Small intestine (tissue), 7 donors: ENCODE measurements around the gene BOLA1. TPM values are rescaled to one million over a fixed set of nuclear protein-coding genes. Genes with fewer than 3 reads are reported as not detected.
"Not testable (repeated sequence)": the region's sequence is repeated elsewhere in the genome, so short reads cannot be mapped to it uniquely, and the experiment has no call there.

Experiments used
- DNase-seq, 2 donors: peaks; one replicate each; pipeline versions ENCODE4 v3.0.0 to v3.0.0-alpha.2; 2013
- FAIRE-seq: peaks from 2 replicates; lab custom pipeline; 2012; peaks lifted over from hg19 to GRCh38; lab: Jason Lieb, UNC
- H3K27ac ChIP-seq, 3 donors: one replicate each; pipeline ENCODE4 v1.5.1; 2013; ENCODE audit warnings: low read length in 2 of 3, mild to moderate bottlenecking in 2 of 3, control low read depth in 1 of 3, inconsistent platforms in 1 of 3, low read depth in 1 of 3, moderate library complexity in 1 of 3
- H3K27me3 ChIP-seq, 3 donors: one replicate each; pipeline ENCODE4 v1.6.1; 2013; ENCODE audit warnings: low read length in 3 of 3, inconsistent platforms in 1 of 3; ENCODE audit not compliant: control insufficient read depth in 3 of 3, insufficient read depth in 3 of 3
- H3K36me3 ChIP-seq, 3 donors: one replicate each; pipeline ENCODE4 v1.6.1; 2013; ENCODE audit warnings: low read length in 3 of 3, inconsistent platforms in 1 of 3, low read depth in 1 of 3, mild to moderate bottlenecking in 1 of 3, moderate library complexity in 1 of 3; ENCODE audit not compliant: control insufficient read depth in 3 of 3, insufficient read depth in 2 of 3
- H3K4me1 ChIP-seq, 3 donors: one replicate each; pipeline ENCODE4 v1.6.1; 2013; ENCODE audit warnings: low read length in 2 of 3, inconsistent platforms in 1 of 3, low read depth in 1 of 3, mild to moderate bottlenecking in 1 of 3, moderate library complexity in 1 of 3; ENCODE audit not compliant: control insufficient read depth in 3 of 3, insufficient read depth in 2 of 3
- H3K4me3 ChIP-seq, 3 donors: one replicate each; pipeline ENCODE4 v1.5.1; 2013; ENCODE audit warnings: low read length in 3 of 3, control low read depth in 1 of 3, inconsistent platforms in 1 of 3, low read depth in 1 of 3, mild to moderate bottlenecking in 1 of 3, moderate library complexity in 1 of 3
- H3K9me3 ChIP-seq, 2 donors: one replicate each; pipeline ENCODE4 v1.6.1; 2013; ENCODE audit warnings: low read depth in 1 of 2, low read length in 1 of 2; ENCODE audit not compliant: control insufficient read depth in 2 of 2, insufficient read depth in 1 of 2
- WGBS, 3 donors: extraction: QIAGEN DNeasy Blood & Tissue Kit; methylation state at CpG; one replicate each; pipeline ENCODE4 v1.1.7; 2013; 5-methylcytosine and 5-hydroxymethylcytosine counted together
- polyA plus RNA-seq, 4 donors: library from polyadenylated mRNA; stranded (reverse) in 3 of 4; unstranded in 1 of 4; fragments of 200-250 nt in 3 of 4; fragments of 120-200 nt in 1 of 4; gene quantifications; one replicate each; pipeline versions ENCODE4 v1.2.1 to v1.2.3, GENCODE V29; 2013
- donor health status: healthy with polysubstance abuse.
- donor health status: control.
- donor health status: control.
- donor health status: Bipolar disorder and iron deficiency.
- donor health status: healthy.

Gene BOLA1
- polyA plus RNA-seq, 4 donors, result 19.7 to 49.4 (median 28.0) TPM

DNA sequence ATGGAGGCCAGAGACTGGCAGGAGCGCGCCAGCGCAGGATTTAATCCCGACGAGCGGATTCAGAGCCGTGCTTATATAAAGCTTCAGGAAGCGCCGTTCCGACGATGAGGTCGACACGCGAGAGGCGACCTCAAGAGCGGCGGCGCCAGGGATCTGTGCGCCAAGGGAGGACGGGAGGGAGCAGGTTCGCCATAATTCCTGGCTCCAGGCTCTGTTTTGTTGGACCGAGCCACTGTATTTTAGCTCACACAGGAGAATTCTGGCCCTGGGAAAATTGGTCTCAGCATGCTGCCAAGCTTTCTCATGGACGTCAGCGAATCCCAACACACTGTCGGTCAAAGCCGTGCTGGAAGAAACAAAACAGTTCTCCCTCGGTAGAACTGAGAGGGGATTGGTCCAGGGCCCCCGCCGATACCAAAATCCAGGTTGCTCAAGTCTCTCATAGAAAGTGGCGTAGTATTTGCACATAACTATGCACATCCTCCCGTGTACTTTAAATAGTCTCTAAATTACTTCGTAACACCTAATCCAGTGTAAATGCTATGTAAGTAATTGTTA lies 37.8 kb upstream of the BOLA1 start:
- not testable (repeated sequence) for H3K36me3 ChIP-seq, DNase-seq, FAIRE-seq, H3K4me3 ChIP-seq, H3K27me3 ChIP-seq, H3K4me1 ChIP-seq, H3K27ac ChIP-seq, H3K9me3 ChIP-seq
- no CpG with 5 or more reads among the region's 32 CpGs for WGBS, 3 donors

- no CpG with 5 or more reads among the region's 2 CpGs for WGBS, 3 donors
- not testable (repeated sequence) for FAIRE-seq
Observed at GRCh38 chr1:149866887-149867286, 32.5 kb upstream of the BOLA1 start.

GRCh38 chr1:149873060-149873459 lies 26.3 kb upstream of the BOLA1 start:
- no CpG with 5 or more reads among the region's 4 CpGs for WGBS, 3 donors
- not testable (repeated sequence) for DNase-seq, H3K4me1 ChIP-seq, H3K4me3 ChIP-seq, FAIRE-seq, H3K27me3 ChIP-seq, H3K27ac ChIP-seq, H3K36me3 ChIP-seq, H3K9me3 ChIP-seq

More at GRCh38 chr1:149866887-149867286, 32.5 kb upstream of the BOLA1 start:
- H3K9me3 ChIP-seq, H3K4me1 ChIP-seq, H3K27me3 ChIP-seq, DNase-seq, H3K36me3 ChIP-seq, H3K4me3 ChIP-seq, H3K27ac ChIP-seq: not testable (repeated sequence)

GRCh38 chr1:149877211-149877946 lies 22.0 kb upstream of the BOLA1 start:
- no peak for FAIRE-seq
- 91 to 94% (median 94%) methylated on average over 7 of the region's 7 CpGs for WGBS, 3 donors
- no peak overlapping the region for H3K4me3 ChIP-seq
- peaks cover 0 to 3% (median 0%) of the 10 kb centered on the region in 3 donors for H3K4me1 ChIP-seq
- no peaks in the 10 kb centered on the region for H3K36me3 ChIP-seq
- no peaks in the 10 kb centered on the region for H3K9me3 ChIP-seq
- DNase-seq, result no peak
- no peak overlapping the region for H3K27ac ChIP-seq
- no peaks in the 10 kb centered on the region for H3K27me3 ChIP-seq

GRCh38 chr1:149879556-149879955 lies 19.8 kb upstream of the BOLA1 start:
- 79 to 86% (median 85%) methylated on average over 1 of the region's 1 CpG for WGBS, 3 donors
- H3K4me3 ChIP-seq, result no peak overlapping the region
- H3K9me3 ChIP-seq, result no peaks in the 10 kb centered on the region
- H3K4me1 ChIP-seq, result peaks cover 0 to 10% (median 2%) of the 10 kb centered on the region in 3 donors
- H3K36me3 ChIP-seq, result no peaks in the 10 kb centered on the region
- FAIRE-seq (no peak), DNase-seq (peak in 1 of 2 donors; percentile 33)
- no peaks in the 10 kb centered on the region for H3K27me3 ChIP-seq
- H3K27ac ChIP-seq, result peak overlapping the region in 2 of 3 donors; percentile 4 to 61

DNA sequence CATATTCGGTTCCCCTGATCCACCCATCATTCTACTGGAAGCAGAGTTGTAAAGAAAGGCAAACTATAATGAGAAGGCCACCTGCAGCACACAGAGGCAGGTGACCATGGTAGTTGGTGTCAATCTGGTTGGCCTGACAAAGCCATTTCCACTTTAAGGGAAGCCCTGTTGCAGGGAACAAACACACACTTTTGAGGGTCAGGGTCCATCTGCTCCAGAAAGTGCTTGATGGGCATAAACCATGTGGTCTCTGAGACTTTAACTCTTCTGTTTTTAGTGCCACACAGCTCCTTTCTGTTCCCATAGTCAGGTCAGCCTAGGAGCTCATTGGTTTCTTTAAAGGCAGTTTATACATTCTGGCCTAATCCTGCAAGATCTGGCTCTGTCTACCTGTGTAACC lies 17.5 kb upstream of the BOLA1 start:
- H3K27ac ChIP-seq, result no peak overlapping the region
- H3K4me3 ChIP-seq, result no peak overlapping the region
- DNase-seq, result peak in 1 of 2 donors; percentile 43
- WGBS, 3 donors, result 69 to 89% (median 72%) methylated on average over 1 of the region's 1 CpG
- H3K36me3 ChIP-seq, result no peaks in the 10 kb centered on the region
- H3K27me3 ChIP-seq, result no peaks in the 10 kb centered on the region
- H3K9me3 ChIP-seq, result no peaks in the 10 kb centered on the region
- H3K4me1 ChIP-seq, result peaks cover 0 to 18% (median 5%) of the 10 kb centered on the region in 3 donors
- no peak for FAIRE-seq

GRCh38 chr1:149883598-149884247 lies 15.6 kb upstream of the BOLA1 start:
- H3K4me1 ChIP-seq, result peaks cover 0 to 18% (median 5%) of the 10 kb centered on the region in 3 donors
- H3K4me3 ChIP-seq, result no peak overlapping the region
- no peak for FAIRE-seq
- DNase-seq, result no peak
- H3K9me3 ChIP-seq, result no peaks in the 10 kb centered on the region
- no peaks in the 10 kb centered on the region for H3K27me3 ChIP-seq
- H3K36me3 ChIP-seq, result no peaks in the 10 kb centered on the region
- WGBS, 3 donors, result 75 to 86% (median 78%) methylated on average over 3 of the region's 3 CpGs
- no peak overlapping the region for H3K27ac ChIP-seq

DNA sequence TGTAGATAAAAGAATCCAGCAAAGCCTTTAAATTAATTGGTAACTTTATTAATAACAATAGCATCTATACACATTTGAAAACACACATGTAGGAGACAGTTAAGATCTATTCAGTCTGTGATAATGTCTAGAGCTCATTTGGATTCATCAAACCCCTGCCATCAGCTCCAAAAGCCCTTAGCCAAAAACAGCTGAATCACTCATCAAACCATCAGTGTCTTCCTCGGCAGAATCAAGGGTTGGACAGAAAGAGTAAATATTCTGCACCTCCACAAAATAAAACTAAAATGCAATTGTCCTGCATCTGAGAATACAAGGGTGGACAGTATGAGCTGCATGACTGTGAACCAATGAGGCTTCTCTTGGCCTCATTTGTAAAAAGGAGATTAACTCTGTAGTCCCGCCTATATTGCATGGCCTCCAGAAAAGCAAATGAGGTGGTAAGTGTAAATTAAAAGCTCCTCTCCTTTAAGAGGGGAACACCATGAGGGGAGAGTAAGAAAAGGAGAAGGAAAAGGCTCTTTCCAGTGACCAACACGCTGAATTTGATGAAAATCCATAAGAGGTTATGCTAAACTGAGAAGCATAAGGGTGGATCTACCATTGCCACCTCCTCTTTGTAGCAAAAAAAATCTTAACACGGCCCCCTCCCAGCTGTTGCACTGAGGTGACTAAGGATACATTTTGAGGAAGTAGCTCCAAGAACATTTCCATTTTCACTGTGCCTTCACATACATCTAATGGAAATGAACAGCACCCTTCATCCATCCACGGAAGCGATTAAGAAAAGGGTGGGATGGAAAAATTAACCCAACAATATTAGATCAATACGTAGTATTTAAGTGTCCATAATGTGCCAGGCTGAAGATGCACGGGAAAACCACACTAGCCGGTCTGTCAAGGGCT lies 14.7 kb upstream of the BOLA1 start:
- no peaks in the 10 kb centered on the region for H3K27me3 ChIP-seq
- DNase-seq (peak in 1 of 2 donors; percentile 23), FAIRE-seq (no peak)
- peak overlapping the region; percentile 90 to 98 (median 94) for H3K27ac ChIP-seq
- H3K9me3 ChIP-seq, result no peaks in the 10 kb centered on the region
- H3K4me3 ChIP-seq, result peak overlapping the region; percentile 54 to 72 (median 63)
- H3K36me3 ChIP-seq, result no peaks in the 10 kb centered on the region
- 4 to 8% (median 7%) methylated on average over 9 of the region's 9 CpGs for WGBS, 3 donors
- H3K4me1 ChIP-seq, result peaks cover 0 to 18% (median 5%) of the 10 kb centered on the region in 3 donors
